PC-3 (cell line): ENCODE data around the gene BCL2L13.

Experiments
- CTCF ChIP-seq: fragments of 300-600 bp; sonication (generic); conservative IDR thresholded peaks from 2 replicates; pipeline ENCODE4 v1.5.1; 2017; ENCODE audit warnings: antibody characterized with exemption, low read depth, mild to moderate bottlenecking, low read length
- EZH2 ChIP-seq: fragments of 300-600 bp; sonication (generic); IDR thresholded peaks from one replicate; pipeline ENCODE4 v1.6.1; 2017; ENCODE audit warnings: antibody characterized with exemption, mild to moderate bottlenecking, low read length; ENCODE audit not compliant: unreplicated experiment
- EZH2phosphoT487 ChIP-seq: fragments of 300-600 bp; sonication (generic); IDR thresholded peaks from 2 replicates; pipeline ENCODE4 v1.6.1; 2018; ENCODE audit warnings: mild to moderate bottlenecking, antibody characterized with exemption, low read length, borderline replicate concordance

DNA sequence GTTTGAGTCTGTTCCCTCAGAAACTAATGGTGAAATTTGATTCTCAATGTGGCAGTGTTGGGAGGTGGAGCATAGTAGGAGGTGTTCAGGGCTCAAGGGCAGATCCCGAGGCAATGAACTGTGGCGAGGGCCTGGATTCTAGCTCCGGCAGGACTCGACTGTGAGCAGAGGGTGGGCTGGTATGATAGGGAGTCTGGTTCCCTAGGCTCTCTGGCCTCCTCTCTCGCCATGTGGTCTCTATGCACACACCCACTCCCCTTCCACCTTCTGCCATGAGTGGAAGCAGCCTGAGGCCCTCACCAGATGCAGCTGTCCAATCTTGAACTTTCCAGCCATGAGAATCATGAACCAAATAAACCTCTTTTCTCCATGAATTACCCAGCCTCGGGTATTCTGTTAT lies 42.3 kb upstream of the BCL2L13 start:
- TF ChIP-seq CTCF (no peak), EZH2phosphoT487 (no peak), EZH2 (no peak)
